ENCODE results near the gene CDH23.

Gene CDH23

DNA sequence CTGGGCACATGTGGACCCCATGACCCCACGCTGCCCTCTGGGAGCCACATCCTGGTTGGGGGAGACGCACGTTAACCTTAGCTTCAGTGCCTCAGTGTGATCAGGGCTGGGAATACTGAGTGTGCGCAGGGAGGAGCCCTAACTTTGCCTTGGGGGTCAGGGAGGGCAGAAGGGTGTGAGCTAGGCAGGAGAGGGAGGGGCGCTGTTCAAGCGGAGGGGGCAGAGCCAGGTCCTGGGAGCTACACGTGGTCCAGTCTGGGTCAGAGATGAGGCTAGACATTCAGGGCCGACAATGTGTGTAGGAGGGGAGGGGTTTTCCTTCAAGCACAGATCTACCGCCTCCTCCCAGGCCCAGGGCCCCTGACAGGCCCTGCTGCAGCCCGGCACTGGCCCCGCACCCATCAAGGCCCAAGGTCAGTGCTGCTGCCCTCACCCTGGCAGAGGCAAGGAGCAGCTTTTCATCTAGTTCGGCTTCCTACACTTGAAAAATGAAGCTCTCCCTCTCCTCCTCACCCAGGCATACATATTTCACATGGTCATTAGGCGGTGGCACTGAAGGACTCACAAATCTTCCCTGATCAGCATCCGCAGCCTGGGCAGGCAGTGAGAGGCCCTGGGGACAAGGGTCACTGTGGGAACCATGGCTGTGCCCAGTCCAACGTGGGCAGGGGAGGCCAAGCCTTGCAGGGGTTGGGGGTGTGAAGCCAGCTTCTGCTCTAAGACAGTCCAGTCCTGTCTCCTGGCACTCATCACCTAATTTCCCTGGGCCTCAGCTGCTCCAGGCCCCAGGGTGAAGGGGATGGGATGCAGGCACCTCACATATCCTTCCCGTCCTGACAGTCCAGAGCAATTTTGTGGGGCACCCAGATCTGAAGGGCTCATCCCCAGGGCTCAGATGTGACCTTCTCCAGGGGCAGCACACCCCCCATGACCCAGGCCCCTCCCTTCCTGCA is 275.6 kb downstream of the CDH23 start:
- H3K27me3 ChIP-seq = peaks cover 0 to 8% of the 10 kb centered on the region in 2 donors
- no peaks in the 10 kb centered on the region for H3K36me3 ChIP-seq
- H3K4me3 ChIP-seq = no peak overlapping the region
- DNase-seq = no peak
- no peaks in the 10 kb centered on the region for H3K4me1 ChIP-seq
- H3K27ac ChIP-seq = no peak overlapping the region
- H3K9me3 ChIP-seq = no peaks in the 10 kb centered on the region
- TF ChIP-seq, protein P1, sequence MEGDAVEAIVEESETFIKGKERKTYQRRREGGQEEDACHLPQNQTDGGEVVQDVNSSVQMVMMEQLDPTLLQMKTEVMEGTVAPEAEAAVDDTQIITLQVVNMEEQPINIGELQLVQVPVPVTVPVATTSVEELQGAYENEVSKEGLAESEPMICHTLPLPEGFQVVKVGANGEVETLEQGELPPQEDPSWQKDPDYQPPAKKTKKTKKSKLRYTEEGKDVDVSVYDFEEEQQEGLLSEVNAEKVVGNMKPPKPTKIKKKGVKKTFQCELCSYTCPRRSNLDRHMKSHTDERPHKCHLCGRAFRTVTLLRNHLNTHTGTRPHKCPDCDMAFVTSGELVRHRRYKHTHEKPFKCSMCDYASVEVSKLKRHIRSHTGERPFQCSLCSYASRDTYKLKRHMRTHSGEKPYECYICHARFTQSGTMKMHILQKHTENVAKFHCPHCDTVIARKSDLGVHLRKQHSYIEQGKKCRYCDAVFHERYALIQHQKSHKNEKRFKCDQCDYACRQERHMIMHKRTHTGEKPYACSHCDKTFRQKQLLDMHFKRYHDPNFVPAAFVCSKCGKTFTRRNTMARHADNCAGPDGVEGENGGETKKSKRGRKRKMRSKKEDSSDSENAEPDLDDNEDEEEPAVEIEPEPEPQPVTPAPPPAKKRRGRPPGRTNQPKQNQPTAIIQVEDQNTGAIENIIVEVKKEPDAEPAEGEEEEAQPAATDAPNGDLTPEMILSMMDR (IDR thresholded peaks at IDR 0.05) = no peak
- intact Hi-C loops (cut with DNase I; ENCODE audit: low total_unique reads) = no loop called here

DNA sequence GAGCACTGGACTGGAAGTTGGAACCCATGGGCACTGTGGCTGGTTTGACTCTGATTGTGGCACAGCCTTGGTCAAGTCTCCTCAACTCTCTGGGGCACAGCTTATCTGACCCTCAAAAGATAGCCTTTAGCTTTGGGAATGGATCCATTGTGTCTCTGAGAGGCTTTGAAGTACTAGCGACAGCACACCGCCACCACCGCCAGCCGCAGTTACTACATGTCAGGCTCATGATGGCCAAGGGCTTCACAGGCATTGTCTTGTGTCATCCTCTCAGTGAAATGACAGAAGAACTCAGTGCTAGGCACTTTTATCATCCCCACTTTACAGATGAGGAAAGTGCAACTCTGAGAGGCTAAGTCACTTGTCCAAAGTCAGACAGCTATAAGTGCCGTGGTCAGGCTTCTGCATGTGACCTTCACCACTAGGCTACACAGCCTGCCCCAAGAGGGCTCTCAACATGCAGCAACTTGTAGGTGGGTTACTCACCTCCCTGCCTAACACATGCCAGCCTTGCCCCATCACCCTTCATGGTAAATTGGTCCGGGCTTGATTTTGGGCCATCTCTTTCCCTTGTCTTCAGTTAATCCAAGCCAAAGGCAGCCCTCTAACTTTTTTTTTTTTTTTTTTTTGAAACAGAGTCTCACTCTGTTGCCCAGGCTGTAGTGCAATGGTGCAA is 278.7 kb downstream of the CDH23 start:
- no peak for DNase-seq
- Histone ChIP-seq H3K9me3 (no peaks in the 10 kb centered on the region), H3K4me3 (no peak overlapping the region), H3K27me3 (peaks cover 0 to 20% of the 10 kb centered on the region in 2 donors), H3K36me3 (no peaks in the 10 kb centered on the region), H3K27ac (no peak overlapping the region), H3K4me1 (no peaks in the 10 kb centered on the region)
- TF ChIP-seq, protein P1 (IDR thresholded peaks at IDR 0.05) = no peak
- intact Hi-C loops (cut with DNase I; ENCODE audit: low total_unique reads) = no loop called here

DNA sequence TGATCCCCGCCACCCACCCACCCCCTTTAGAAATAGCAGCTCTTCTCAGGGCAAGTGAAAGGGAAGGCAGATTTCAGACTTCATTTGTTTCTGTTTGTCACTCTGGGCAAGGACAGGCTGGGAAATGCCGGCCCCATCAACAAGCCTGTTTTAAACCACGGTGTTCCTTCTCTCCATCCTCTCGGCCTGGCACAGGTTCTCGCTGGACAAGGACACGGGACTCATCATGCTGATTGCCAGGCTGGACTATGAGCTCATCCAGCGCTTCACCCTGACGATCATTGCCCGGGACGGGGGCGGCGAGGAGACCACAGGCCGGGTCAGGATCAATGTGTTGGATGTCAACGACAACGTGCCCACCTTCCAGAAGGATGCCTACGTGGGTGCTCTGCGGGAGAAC is 280.5 kb downstream of the CDH23 start:
- H3K36me3 ChIP-seq = no peaks in the 10 kb centered on the region
- no peaks in the 10 kb centered on the region for H3K9me3 ChIP-seq
- TF ChIP-seq, protein P1 (IDR thresholded peaks at IDR 0.05) = no peak
- H3K4me3 ChIP-seq = no peak overlapping the region
- DNase-seq = no peak
- peaks cover 0 to 20% of the 10 kb centered on the region in 2 donors for H3K27me3 ChIP-seq
- no peak overlapping the region for H3K27ac ChIP-seq
- H3K4me1 ChIP-seq = no peaks in the 10 kb centered on the region
- intact Hi-C loops (cut with DNase I; ENCODE audit: low total_unique reads) = no loop called here

DNA sequence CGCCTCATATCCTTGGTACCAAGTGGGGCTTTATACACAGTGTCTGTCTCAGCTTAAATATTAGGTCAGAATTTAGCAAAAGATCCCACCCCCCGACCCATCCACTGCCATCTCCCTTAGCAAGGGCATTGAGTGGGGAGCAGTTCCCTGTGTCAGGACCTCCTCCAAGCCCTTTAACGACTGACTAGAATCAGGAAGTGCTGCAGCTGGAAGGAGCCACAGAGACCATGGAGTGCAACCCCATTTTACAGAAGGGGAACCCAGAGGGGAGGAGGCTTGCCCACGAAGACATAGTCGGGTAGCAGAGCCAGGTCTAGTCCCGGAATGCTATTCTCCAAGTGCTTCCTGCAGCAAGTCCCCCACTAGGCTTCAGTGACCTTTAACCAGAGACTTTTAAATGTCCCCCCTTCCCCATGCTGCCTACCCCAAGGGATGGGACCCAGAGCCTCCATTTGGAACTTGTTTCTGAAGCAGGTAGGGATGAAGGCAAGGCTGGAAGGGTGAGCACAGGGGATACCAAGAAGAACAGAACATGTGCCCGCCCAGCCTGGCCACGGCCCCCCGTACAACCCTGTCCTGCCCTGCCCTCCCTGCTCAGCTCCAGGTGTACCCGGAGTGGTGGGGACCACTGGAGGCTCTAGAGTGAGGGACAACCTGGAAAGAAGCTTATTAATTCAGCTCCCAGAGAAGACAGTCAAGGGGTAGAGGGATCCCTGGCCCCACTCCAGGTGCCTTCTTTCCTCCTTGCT is 281.5 kb downstream of the CDH23 start:
- H3K27me3 ChIP-seq = peaks cover 0 to 20% of the 10 kb centered on the region in 2 donors
- H3K4me3 ChIP-seq = no peak overlapping the region
- no peak for DNase-seq
- H3K9me3 ChIP-seq = no peaks in the 10 kb centered on the region
- H3K36me3 ChIP-seq = no peaks in the 10 kb centered on the region
- H3K4me1 ChIP-seq = no peaks in the 10 kb centered on the region
- TF ChIP-seq, protein P1 (IDR thresholded peaks at IDR 0.05) = no peak
- no peak overlapping the region for H3K27ac ChIP-seq
- intact Hi-C loops (cut with DNase I; ENCODE audit: low total_unique reads) = no loop called here

DNA sequence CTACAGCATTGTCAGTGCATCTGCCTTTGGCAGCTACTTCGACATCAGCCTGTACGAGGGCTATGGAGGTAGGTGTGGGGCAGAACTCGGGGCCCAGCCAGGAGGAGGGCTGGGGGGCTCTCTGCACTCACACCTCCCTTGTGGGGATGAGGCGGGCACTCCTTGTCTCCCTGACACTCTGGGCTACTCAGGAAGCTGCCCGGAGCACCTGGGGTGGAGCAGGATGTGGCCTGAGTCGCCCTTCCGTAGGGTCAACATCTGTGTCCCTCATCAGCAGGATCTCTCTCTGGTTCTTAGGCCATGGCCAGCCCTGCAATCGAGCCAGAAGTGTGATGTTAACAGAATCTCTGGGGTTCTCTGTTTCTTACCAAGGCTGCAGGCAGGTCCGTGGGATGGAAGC is 282.7 kb downstream of the CDH23 start:
- no peaks in the 10 kb centered on the region for H3K9me3 ChIP-seq
- DNase-seq = no peak

More for the DNA sequence above, 282.7 kb downstream of the CDH23 start:
- peaks cover 0 to 20% of the 10 kb centered on the region in 2 donors for H3K27me3 ChIP-seq
- H3K36me3 ChIP-seq = no peaks in the 10 kb centered on the region
- no peaks in the 10 kb centered on the region for H3K4me1 ChIP-seq
- intact Hi-C loops (cut with DNase I; ENCODE audit: low total_unique reads) = no loop called here
- no peak overlapping the region for H3K27ac ChIP-seq
- no peak overlapping the region for H3K4me3 ChIP-seq
- TF ChIP-seq, protein P1 (IDR thresholded peaks at IDR 0.05) = no peak
